Neural cell (in vitro differentiated cells): ENCODE results near the gene RASGEF1C.

Experiments used
- CTCF ChIP-seq: fragments of 450-650 bp; IDR thresholded peaks from 2 replicates; pipeline ENCODE4 v1.5.1; 2014; ENCODE audit warnings: antibody characterized with exemption, mild to moderate bottlenecking, moderate library complexity; ENCODE audit not compliant: poor library complexity, severe bottlenecking
- EP300 ChIP-seq: fragments of 450-650 bp; conservative IDR thresholded peaks from 2 replicates; pipeline ENCODE4 v1.6.1; 2014; ENCODE audit warnings: antibody characterized with exemption, mild to moderate bottlenecking, moderate library complexity; ENCODE audit not compliant: poor library complexity, severe bottlenecking

GRCh38 chr5:180168758-180169157 lies 40.3 kb downstream of the RASGEF1C start:
- TF ChIP-seq CTCF (no peak), EP300 (no peak)
